GM12878 (cell line): ENCODE data around the gene FGF14.

ENCODE experiments used
- EZH2 ChIP-seq: IDR thresholded peaks from 2 replicates; pipeline ENCODE4 v1.6.1; 2012; ENCODE audit warnings: low read depth, mild to moderate bottlenecking, control low read depth, inconsistent platforms, low read length, borderline replicate concordance; ENCODE audit not compliant: control insufficient read depth
- NBN ChIP-seq: fragments of 450-650 bp; IDR thresholded peaks from 2 replicates; pipeline ENCODE4 v1.6.1; 2016
- NR2C1 ChIP-seq: fragments of 450-650 bp; IDR thresholded peaks from 2 replicates; pipeline ENCODE4 v1.6.1; 2017; ENCODE audit warnings: antibody characterized with exemption, mild to moderate bottlenecking, moderate library complexity
- TCF3 ChIP-seq: IDR thresholded peaks from 2 replicates; pipeline ENCODE4 v1.6.1; 2012; ENCODE audit warnings: low read depth, mild to moderate bottlenecking, low read length, borderline replicate concordance; ENCODE audit not compliant: insufficient read depth
- TF ChIP-seq, protein P1 (sequence below), 3 experiments: IDR thresholded peaks in 2 of 3; conservative IDR thresholded peaks in 1 of 3; 2 replicates each; pipeline ENCODE4 v1.5.1; 2011; ENCODE audit warnings: low read depth in 3 of 3, low read length in 3 of 3, mild to moderate bottlenecking in 3 of 3, control low read depth in 2 of 3, moderate library complexity in 2 of 3, inconsistent platforms in 1 of 3, mixed read lengths in 1 of 3; ENCODE audit not compliant: control insufficient read depth in 2 of 3, insufficient read depth in 1 of 3; ENCODE audit errors: extremely low read depth in 1 of 3
- TF ChIP-seq, protein P2 (sequence below): fragments of 150-350 bp; IDR thresholded peaks from 2 replicates; pipeline ENCODE4 v1.6.1; 2014; ENCODE audit warnings: mild to moderate bottlenecking, low read depth, low read length

DNA sequence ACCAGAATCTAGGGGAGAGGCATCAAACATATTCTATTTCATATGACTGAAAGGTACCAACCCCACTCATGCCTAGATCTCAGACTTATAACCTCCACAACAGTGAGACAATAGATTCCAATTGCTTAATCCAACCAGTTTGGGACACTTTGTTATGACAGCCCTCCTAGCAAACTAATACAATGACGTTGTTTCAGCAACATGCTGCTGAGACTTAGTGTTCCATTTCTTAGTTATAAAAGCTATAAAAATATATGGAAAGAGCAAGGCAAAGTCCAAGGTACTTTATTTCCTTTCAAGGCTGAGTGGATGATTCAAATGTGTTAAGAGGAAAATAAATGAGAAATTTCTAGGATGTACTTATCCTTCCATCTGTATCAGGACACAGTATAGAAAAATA, 352.0 kb downstream of the FGF14 start:
- TF ChIP-seq, protein P1, sequence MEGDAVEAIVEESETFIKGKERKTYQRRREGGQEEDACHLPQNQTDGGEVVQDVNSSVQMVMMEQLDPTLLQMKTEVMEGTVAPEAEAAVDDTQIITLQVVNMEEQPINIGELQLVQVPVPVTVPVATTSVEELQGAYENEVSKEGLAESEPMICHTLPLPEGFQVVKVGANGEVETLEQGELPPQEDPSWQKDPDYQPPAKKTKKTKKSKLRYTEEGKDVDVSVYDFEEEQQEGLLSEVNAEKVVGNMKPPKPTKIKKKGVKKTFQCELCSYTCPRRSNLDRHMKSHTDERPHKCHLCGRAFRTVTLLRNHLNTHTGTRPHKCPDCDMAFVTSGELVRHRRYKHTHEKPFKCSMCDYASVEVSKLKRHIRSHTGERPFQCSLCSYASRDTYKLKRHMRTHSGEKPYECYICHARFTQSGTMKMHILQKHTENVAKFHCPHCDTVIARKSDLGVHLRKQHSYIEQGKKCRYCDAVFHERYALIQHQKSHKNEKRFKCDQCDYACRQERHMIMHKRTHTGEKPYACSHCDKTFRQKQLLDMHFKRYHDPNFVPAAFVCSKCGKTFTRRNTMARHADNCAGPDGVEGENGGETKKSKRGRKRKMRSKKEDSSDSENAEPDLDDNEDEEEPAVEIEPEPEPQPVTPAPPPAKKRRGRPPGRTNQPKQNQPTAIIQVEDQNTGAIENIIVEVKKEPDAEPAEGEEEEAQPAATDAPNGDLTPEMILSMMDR (IDR thresholded peaks at IDR 0.05 in 2 of 3, conservative IDR thresholded peaks at IDR 0.05 in 1 of 3; ENCODE audit: control insufficient read depth in 2 of 3, extremely low read depth in 1 of 3, insufficient read depth in 1 of 3, low read depth in 3 of 3, low read length in 3 of 3), result no peak
- TF ChIP-seq NBN (no peak), EZH2 (no peak), TCF3 (no peak), NR2C1 (no peak)
- TF ChIP-seq, protein P2, sequence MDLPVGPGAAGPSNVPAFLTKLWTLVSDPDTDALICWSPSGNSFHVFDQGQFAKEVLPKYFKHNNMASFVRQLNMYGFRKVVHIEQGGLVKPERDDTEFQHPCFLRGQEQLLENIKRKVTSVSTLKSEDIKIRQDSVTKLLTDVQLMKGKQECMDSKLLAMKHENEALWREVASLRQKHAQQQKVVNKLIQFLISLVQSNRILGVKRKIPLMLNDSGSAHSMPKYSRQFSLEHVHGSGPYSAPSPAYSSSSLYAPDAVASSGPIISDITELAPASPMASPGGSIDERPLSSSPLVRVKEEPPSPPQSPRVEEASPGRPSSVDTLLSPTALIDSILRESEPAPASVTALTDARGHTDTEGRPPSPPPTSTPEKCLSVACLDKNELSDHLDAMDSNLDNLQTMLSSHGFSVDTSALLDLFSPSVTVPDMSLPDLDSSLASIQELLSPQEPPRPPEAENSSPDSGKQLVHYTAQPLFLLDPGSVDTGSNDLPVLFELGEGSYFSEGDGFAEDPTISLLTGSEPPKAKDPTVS, result no peak
